AG09309 (cell line): ENCODE data around the gene GLIS1.

Experiments used
- DNase-seq: peaks from one replicate; pipeline ENCODE4 v3.0.0-alpha.2; 2010; ENCODE audit warnings: low read depth
- H3K4me3 ChIP-seq: 2 replicates; pipeline ENCODE4 v1.5.1; 2011; ENCODE audit warnings: mild to moderate bottlenecking, low read depth, low read length, moderate library complexity; ENCODE audit not compliant: control insufficient read depth
- TF ChIP-seq, protein P1 (sequence below): IDR thresholded peaks from 2 replicates; pipeline ENCODE4 v1.5.1; 2011; ENCODE audit warnings: mild to moderate bottlenecking, low read depth, low read length, inconsistent platforms; ENCODE audit not compliant: insufficient read depth, control insufficient read depth; ENCODE audit errors: missing control alignments

Gene GLIS1

DNA sequence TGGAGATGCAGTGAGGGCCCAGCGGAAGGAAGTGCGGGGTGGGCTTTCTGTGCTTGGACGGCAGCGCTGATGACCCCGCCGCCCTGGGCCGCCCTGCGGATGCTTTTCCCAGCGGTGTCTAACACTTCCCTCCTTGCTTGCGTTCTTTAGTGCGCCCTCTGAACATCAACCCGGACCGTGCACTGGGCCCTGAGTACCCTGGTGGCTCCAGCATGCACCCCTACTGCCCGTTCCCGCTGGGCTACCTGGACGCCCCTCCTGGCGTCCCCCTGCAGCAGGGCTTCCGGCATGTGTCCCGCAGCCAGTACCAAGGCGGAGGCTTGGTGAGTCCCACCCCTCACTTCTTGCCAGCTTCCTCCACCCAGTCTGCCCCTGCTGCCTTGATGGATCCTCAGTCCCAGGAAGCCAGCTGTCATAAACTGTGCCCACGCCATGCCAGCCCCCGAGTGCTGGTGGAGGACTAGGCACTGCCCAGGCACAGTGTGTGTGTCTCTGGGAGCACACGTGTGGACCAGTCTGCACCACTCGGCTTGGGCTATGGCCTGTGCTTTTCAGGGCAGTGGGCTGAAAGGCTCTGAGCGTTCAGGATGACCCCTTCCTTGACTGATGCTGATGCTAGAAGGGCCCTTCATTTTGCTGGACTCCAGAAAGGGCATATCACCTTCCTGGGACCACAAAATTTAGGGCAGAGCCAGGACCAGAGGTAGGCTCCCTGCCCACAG, 277.5 kb downstream of the GLIS1 start:
- H3K4me3 ChIP-seq, result no peak overlapping the region
- TF ChIP-seq, protein P1, sequence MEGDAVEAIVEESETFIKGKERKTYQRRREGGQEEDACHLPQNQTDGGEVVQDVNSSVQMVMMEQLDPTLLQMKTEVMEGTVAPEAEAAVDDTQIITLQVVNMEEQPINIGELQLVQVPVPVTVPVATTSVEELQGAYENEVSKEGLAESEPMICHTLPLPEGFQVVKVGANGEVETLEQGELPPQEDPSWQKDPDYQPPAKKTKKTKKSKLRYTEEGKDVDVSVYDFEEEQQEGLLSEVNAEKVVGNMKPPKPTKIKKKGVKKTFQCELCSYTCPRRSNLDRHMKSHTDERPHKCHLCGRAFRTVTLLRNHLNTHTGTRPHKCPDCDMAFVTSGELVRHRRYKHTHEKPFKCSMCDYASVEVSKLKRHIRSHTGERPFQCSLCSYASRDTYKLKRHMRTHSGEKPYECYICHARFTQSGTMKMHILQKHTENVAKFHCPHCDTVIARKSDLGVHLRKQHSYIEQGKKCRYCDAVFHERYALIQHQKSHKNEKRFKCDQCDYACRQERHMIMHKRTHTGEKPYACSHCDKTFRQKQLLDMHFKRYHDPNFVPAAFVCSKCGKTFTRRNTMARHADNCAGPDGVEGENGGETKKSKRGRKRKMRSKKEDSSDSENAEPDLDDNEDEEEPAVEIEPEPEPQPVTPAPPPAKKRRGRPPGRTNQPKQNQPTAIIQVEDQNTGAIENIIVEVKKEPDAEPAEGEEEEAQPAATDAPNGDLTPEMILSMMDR, result no peak
- DNase-seq, result no peak

GRCh38 chr1:53460666-53461322, 278.2 kb downstream of the GLIS1 start:
- H3K4me3 ChIP-seq, result no peak overlapping the region
- DNase-seq, result no peak
- TF ChIP-seq, protein P1, result no peak

DNA sequence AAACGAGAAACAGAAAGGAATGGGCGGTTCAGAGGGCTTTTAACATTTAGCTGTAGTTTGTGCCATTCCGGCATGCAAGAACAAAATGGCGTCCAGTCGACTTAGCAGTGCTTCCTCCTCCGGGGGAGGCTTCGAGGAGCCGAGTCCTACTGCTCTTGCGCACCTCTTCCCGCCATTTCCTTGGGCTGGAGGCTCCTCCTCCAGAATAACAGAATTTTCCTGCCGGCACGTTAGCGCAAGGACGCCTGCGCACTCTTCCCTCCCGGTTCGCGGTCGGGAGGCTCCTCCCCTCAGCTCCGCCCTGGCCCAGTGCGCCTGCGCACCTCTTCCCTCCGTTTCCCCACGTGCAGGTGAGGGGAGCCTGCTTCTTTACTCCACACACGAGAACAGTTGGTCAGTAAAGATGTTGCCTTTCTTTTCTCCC, 278.7 kb downstream of the GLIS1 start:
- DNase-seq, result no peak
- TF ChIP-seq, protein P1, result no peak
- no peak overlapping the region for H3K4me3 ChIP-seq

GRCh38 chr1:53459321-53460175, 279.4 kb downstream of the GLIS1 start, which contains the start of gene DMRTB1:
Gene DMRTB1, plus strand, starts transcription at chr1:53459399. Its CDS starts 55 bp downstream, at chr1:53459454.
- TF ChIP-seq, protein P1, result no peak
- no peak within 1 kb of the TSS for H3K4me3 ChIP-seq

DNA sequence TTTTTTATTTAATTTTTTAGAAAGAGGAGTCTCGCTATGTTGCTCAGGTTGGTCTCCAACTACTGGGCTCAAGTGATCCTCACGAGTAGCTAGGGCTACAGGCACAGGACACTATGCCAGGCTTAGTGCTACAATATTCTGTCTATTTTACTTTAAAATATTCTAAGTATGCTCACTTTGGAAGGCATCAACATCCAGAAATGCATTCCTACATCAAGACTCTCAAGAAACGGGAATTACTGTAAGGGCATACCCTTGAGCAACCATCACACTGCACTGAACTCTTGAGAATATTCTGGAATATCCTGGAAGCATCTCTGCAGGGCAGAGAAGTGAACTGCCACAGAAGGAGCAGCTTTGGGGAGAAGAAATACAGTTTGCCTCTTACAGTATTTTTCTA, 280.3 kb downstream of the GLIS1 start:
- no peak for DNase-seq
- no peak overlapping the region for H3K4me3 ChIP-seq
- TF ChIP-seq, protein P1, result no peak

More at GRCh38 chr1:53459321-53460175, 279.4 kb downstream of the GLIS1 start, which contains the start of gene DMRTB1:
- no peak for DNase-seq
